Activated naive CD4-positive, alpha-beta T cell treated with Interleukin-2 at 50 U/mL for 16 hours (primary cell): ENCODE measurements around the gene GREB1.
"Not testable (repeated sequence)": the region's sequence is repeated elsewhere in the genome, so short reads cannot be mapped to it uniquely, and the experiment has no call there.

Experiments
- DNase-seq: peaks from one replicate; pipeline ENCODE4 v3.0.0-alpha.2; 2020

GREB1 gene

DNA sequence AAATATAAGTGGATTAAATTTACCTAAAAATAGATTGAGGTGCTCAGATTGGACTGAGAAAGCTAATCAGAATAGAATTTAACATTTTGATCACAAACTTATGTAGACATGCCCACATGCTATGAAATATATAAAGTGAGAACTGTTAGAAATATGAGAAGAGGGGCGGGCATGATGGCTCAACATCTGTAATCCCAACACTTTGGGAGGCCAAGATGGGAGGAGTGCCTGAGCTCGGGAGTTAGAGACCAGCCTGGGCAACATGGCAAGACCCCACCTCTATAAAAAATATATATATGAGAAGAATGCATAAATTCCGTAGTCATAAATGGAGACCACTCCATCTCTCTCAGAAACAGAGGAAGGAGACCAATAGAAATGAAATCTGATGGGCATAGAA is 110.4 kb downstream of the GREB1 start:
- no peak for DNase-seq

DNA sequence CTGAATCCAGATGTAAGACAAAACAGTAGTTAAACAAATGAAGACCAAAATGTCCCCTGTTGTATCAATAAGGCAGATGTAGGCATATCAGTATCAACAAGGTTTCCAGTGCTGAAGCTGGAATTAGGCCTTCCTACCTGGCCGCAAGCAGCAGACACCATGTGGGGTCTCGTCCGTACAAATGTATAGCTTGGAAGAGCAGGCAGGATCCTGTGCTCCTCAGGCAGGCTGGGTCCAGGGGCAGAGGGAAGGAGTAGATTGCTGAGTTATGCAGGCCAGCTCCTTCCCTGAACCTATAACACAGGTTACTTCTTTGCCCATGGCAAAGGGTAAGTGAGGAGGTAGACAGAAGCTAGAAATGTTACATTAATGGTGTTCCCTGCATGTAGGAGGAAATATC is 112.7 kb downstream of the GREB1 start:
- no peak for DNase-seq

DNA sequence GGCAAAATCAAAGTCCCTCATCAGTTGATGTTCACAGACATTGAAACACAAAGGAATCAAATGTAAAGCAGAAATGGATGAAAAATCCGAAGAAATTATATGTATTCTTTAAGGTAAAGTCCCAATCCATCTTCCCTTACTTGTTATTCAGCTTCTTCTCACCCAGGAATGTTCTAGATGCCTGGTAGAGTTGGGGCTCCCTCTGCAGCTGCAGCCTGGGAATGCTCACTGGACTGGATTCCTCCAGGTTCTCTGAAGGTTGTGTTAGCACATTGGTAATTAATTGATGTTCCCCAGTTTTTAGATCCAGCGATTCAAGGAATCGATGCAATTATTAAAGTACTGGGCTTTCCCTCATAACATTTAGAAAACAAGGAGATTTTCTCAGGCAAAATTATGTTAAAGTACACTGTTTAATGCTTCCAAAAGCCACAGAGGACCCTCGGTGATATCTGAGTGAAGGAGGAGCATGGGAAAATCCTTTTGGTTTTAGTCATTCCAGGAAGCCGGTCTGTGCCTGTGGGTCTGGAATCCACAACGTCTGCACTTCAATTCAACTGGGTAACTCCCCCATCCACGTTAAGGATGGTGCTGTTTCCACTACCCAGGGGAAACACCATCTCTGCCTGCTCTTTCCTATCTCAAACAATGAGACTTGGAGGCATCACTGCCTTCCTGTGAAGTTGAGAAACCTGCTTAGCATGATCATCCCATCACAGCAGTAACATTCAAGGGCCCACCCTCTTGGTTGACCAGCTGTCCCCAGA is 114.2 kb downstream of the GREB1 start:
- DNase-seq = no peak

DNA sequence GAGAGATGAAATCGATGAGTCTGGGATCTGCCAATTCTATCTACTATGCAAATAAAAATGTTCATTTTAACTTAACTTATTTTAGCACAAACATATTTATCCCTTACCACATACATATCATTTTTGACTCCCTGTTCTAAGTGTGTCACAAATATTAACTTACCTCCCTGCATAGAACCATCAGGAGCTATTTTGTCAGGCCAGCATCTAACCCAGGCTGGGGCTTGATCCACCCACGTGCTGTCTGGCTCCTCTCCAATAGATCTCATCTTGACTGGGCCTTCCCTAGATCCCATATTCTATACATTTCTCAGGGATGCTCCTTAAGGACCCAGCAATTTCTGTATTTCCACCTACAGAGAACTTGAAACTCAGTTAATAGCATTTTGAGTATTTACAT is 115.2 kb downstream of the GREB1 start:
- DNase-seq = no peak

DNA sequence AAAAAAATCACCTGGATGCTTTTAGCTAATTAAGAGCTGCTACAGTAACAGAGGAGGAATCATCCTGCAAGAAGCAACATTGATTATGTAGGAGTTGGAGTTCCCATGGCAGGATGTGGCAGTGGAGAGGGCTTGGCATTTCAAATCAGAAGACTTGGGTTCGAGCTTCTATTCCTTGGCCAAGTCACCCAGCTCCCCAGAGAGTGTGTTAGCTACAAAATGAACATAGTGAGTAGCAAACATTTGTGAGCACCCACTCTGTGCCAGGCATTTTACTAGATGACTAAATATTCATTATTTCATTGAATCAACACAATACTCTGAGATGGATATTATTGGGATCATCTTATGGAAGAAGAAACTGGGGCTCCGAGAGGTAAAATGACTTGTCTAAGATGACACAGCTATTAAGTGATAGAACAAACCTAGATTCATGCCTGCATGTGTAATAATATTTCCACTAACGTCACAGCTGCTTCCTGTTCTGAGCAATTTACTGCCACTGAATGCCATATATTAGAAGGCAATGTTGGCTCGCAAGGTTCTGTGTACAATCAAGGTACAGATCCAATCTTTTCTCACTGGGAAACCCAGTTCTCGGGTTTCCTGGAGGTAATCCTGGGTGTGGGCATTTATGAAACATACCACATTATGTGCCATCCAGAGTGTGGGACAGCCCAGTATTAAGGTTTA is 118.2 kb downstream of the GREB1 start:
- no peak for DNase-seq

DNA sequence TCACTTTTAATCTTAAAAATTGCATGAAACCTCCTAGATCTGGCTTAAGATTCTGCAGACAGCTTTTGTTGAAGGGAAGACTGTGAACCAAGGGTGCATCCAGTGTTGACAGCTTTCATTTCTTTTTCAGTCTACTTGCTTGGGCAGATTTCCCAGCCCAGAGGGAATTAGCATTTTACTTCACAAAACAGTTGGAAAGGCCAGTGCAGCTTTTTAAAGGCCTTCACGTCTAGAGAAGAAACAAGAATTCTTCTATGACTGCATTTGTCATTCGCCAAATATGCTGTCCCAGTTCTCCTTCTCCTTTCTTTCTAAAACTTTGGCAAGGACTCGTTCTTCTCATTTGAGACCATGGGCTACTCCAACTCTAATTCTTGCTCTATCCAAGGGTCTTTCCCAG is 118.7 kb downstream of the GREB1 start:
- no peak for DNase-seq

DNA sequence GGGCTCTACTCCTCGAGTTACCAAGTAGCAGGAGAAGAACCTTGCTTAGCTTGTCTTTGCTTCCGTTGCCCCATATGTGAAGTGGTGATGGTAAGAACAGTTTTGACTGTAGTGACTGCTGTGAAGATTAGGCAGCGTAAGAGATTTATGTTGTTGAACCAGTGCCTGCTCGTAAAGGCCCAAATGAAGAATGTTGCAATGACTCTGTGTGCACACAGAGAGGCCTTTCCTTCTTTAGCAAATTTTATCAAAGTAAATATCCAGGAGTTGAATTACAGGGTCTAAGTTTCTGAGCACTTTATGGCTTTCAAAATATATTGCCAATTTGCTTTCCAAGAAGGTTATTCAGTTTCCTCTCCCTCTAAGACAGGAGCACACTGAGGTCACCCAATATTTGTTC is 121.7 kb downstream of the GREB1 start:
- DNase-seq = no peak

DNA sequence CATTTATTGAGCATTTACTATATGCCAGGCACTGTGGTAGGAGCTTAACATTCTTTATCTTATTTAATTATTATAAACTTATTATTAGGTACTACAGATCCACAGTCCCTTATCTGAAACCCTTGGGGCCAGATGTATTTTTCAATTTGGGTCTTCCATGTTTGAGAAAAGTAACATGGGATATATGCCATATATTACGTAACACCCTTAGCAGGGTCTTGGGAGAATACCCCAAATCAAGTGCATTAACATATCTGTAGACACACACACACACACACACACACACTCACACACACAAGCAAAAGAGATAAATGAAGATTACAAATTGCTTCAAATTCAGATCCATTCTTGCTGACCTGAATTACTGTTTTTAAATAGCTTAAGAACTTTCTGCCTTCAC is 122.4 kb downstream of the GREB1 start:
- DNase-seq = no peak

DNA sequence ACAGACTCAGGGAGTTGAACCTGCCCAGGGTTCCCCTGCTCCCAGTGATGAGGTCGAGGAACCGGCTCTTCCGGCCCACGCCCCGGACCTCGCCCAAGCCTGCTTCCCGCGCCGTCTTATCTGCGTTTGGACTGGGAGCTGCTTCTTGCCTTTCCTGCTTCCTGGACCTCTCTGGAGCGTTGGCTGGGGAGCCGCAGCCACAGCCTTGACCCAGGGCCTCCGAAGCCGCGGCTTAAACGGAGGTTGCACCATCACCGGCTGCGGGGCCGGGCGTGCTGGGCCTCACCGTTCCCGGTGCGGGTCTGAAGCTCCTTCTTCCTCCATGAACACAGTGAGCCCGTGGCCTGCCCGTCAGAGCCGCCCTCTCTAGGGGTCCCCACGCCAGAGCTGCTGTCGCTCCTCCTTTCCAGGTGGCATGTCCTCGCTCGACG is 122.8 kb downstream of the GREB1 start:
- DNase-seq = no peak

DNA sequence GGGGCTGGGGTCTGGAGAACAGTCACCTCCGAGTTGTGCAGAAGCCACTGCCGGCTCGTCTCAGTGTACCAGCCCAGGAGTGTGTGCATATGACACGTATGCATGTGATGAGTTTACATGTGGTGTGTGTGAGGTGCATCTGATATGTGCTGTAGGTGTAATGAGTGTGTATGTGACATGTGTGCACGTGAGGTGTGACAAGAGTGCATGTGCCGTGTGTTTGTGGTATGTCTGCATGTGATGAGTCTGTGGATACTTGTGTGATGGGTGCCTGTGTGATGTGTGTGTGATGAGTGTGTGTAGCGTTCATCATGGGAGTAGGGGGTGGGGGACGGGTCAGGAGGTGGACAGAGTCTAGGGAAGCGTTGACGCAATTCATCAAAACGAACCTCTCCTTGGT is 123.3 kb downstream of the GREB1 start:
- no peak for DNase-seq

DNA sequence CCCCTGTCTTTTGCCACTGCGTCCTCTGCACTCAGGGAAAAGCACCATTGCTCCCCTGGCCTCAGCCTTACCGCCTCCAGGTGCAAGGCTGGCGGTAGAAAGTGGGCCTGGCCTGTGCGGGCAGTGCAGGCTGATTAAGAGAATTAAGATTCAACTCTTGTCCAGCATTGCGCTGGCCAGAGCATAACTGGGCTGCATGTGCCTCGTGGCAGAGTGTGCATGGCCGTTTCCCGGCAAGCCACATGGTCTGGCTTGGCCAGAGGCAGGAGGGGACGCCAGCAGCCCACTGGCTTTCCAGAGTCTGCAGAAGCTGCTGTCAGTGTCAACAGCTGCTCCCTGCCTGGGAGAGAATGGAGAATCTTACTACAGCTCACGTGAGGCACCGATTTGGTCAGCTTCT is 123.8 kb downstream of the GREB1 start:
- no peak for DNase-seq

DNA sequence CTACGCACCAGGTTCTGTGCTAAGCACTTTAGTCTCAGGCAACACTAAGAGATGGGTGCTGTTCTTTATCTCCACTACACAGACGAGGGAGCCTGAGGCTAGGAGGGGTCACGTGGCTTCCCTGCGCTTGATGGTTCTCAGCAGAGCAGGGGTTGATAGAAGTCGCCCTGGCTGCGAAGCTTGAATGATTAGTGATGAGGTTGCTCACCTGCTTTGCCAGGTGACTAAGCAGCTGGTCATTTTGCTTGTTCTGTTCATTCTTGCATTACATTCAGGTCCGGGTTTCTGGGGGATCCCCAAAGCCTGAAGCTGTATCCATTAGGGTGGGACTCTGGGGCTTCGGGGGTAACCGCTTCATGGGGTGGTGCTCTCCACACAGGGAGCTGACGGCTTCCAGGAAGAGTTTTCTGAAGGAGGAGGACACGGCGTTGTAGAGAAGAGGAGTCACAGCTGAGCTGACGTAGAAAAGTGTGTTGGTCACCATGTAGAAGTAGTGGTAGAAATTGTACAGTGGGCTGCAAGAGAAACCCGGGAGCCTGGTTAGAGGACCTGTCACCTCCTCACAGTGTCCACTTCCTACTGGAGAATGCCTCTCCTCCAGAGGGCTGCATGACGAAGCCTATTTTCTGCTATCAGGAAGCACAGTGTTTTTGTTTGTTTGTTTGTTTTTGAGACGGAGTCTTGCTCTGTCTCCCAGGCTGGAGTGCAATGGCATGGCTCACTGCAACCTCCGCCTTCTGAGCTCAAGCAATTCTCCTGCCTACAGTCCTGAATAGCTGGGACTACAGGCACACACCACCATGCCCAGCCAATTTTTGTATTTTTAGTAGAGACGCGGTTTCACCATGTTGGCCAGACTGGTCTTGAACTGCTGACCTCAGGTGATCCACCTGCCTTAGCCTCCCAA is 124.6 kb downstream of the GREB1 start:
- DNase-seq = no peak

DNA sequence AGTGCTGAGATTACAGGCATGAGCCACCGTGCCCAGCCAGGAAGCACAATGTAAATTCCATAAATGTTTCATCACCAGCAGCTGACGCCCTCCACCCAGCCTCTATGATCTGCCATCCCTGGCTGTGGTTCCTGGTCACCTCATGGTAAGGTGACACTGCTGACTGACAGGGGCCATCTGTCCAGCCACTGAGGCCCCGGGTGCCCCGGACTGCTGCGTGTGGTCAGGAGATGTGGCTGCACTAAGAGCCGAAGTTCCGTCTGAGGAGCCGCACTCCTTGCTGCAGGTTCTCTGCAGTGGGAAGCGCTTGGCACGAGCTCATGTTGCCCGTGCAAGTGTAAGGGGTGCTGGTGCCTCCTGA is 125.2 kb downstream of the GREB1 start:
- no peak for DNase-seq

DNA sequence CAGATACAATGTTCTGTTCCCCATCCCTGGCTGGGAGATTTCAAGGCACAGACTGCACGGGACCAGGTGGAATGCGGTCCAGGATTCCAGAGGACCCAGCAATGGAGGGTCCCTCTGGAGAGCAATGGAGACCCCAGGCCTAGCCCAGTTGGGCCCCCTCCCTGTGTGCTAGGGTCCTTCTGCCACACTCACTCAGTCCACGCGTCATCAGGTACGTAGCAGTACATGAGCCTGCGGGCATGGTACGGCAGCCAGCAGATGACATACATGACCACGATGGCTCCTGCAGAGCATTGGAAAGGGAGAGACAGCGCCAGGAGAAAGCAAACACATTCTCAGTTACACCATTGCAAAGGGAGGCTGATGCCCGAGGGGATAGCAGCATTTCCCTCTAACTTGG is 126.0 kb downstream of the GREB1 start:
- DNase-seq = no peak

DNA sequence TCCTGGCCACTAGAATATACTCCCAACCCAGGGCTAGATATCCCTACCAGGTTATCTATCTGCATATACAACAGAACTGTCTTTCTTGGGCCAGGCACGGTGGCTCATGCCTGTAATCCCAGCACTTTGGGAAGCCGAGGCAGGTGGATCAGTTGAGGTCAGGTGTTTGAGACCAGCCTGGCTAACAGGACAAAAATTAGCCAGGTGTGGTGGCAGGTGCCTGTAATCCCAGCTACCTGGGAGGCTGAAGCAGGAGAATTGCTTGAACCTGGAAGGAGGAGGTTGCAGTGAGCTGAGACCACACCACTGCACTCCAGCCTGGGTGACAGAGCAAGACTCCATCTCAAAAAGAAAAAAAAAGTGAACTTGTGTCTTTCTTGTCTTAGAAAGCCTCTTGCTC is 126.6 kb downstream of the GREB1 start:
- DNase-seq = not testable (repeated sequence)

DNA sequence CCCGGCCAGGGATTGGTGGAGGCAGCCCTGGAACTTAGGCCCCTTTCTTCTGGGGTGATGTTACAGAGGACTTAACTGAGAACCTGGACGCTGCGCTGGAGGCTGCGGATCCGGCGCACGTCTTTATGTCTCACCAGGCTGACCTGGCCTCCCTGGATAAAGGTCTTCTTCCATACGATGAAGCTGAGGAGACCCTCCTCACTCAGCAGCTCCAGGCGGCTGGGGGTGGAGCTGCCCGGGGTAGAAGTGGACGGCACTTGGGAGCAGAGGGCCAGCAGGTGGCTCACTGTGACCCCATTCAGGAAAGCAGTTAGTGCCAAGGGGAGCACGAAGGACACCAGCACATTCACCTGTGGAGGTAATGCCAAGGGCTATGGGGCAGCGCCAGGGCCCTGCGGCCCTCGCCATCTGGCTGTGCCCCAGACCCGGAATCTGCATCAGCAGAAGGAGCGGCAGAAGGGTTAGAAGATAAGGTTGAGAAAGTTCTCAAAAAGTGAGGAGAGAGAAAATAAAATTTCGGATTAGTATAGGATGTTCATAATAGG is 128.1 kb downstream of the GREB1 start:
- no peak for DNase-seq

DNA sequence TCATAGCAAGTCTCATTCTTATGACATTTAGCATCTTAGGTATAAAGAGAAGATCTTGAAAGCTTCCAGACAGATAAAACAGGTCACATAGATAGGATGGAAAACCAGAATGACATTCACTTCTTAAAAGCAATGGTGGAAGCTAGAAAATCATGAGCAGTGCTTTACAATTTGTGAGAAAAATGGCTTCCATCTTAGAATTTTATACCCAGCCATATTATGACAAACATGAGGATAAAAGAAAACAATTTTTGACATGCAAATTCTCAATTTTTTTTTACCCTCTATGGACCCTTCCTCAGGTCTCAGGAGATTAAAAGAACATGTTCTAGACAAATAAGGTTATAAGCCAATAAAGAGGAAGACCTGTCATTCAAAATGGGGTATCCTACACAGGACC is 129.0 kb downstream of the GREB1 start:
- no peak for DNase-seq

DNA sequence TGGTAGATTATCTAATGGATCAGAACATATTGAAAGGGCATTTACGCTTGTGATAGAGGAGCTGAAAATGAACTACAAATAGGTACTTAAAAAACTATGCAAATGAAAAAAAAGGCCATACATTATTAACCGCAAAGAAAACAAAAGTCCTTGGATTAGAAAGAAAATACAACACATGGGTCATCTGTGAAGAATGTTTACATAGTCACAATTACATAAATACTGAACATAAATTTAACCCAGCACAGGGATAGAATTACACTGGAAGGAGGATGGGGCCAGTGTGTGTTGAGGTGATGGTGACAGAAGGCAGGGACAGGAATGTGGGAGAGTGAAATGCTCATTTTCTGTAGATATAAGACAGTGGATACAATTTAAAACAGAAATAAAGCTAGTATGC is 129.6 kb downstream of the GREB1 start:
- no peak for DNase-seq

DNA sequence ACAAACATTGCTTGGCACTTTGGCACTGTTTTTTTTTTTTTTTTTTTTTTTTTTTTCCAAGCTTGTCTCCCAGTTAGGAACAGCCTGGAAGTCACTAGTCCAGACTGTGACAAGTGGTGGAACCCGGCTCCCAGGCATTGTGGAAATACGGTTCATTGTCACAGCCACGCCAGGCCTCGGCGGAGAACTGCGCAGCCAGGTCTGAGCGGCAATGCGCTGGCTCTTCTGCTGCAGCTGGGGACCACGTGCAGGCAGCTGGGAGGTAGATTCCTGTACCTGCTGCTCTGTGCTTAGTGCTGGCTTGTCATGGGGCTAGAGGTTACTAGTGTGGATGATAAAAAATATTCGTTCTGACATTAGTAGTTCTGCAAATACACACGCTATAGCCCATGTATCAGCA is 131.2 kb downstream of the GREB1 start:
- DNase-seq = no peak

DNA sequence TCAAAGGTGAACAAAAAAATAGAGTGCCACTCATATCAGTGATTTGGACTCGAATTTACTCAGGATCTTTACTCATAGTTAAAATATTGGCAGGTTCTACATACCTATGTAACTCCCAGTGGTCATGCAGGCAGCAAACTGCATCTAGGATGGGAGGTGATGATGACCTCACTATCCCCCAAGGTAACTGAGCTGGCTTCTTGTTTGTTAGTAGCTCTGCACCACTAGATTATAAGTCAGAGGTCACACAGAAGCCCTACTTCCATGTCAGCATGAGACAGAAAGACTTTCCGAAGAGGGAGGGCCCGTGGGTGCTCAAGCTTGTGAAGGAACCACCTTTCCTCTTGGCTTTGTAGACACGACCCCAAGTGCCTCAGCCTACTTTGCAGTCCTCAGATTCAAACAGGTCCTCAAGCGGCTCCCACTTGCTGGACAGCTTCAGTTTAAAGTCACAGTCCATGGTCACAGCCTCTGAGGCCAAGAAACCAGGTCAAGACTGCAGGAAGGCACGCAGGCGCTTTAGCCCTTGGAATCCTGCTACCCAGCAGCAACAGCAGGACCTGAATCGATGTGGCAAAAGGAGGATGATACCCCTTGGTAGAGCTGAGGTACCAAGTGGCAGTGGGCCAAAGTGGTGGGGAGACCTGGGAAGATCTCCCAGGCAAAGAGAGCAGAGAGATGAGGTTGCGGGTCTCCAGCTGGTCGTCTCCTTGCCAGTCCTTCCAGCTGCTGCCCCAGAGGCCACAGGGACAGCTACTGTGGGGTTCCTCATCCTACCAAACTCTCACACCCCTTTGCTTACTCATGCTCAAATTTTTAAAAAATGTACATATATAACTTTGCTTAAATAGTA is 131.9 kb downstream of the GREB1 start:
- no peak for DNase-seq

DNA sequence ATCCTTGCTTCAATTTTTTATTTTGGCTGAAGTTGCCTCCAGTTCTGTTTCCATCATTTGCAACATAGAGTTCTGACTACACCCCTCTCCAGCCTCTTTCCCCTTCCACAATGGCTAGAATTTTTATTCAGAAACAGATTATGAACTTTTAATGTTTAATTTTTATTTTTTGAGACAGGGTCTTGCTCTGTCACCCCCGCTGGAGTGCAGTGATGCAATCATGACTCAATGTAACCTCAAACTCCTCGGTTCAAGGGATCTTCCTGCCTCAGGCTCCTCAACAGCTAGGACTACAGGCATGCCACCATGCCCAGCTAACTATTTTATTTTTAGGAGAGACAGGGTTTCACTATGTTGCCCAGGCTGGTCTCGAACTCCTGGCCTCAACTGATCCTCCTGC is 133.3 kb downstream of the GREB1 start:
- no peak for DNase-seq

DNA sequence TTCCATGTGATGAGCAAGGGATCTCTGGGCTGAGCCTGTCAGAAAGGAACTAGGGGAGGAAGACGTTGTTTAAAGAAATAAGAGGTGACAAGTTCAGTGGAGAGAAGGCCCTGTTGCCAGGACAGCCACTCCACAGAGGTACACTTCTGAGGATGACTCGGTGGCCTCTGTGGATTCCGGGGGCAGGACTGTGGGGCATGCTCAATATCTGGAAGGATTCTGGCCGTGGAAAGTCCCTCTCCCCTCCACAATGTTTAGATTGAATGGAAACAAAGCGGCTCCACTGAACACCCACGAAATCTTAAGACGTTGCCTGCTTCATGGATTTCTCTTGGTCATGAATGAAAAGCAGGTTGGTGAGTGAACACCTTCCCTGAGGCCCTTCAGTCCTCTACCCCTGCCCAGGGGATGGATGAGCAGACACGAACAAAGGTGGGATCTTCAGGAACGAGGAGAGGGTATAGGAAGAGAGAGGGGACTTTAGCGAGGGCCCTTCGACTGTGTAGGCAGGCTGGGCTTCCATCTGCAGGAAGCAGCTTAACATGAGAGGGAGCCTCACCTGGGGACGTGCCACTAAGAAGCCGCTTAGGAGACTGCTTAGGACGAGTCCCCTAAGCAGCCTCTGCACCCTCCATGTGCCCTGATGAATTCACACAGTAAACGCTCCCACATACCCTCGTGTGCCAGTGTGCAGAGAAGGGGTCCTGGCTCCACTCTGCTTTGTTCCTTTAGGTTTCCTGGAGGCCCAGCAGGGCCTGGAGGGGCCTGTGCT is 134.2 kb downstream of the GREB1 start:
- no peak for DNase-seq
